GM19328 (cell line): ENCODE measurements around the gene RAB11B.
A peak's percentile ranks its signal among the peaks of the same experiment; 100 is the strongest.
"Not testable (repeated sequence)": the region's sequence is repeated elsewhere in the genome, so short reads cannot be mapped to it uniquely, and the experiment has no call there.

Source experiments
- ATAC-seq: cut with Tn5 transposase; IDR thresholded peaks from one replicate; pipeline ENCODE4 v1.9.1; 2021; ENCODE audit warnings: mild to moderate bottlenecking, moderate library complexity; ENCODE audit not compliant: unreplicated experiment

RAB11B gene

DNA sequence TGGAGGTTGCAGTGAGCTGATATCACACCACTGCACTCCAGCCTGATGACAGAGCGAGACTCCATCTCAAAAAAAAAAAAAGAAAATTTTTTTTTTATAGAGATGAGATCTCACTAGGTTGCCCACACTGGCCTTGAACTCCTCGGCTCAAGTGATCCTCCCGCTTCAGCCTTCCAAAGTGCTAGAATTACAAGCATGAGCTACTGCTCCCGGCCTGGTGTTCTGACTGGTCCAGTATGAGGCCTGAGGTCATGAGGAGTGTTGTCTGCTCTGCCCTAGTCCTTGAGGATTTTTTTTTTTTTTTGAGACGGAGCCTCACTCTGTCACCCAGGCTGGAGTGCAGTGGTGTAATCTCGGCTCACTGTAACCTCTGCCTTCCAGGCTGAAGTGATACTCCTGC is 35.2 kb downstream of the RAB11B start:
- not testable (repeated sequence) for ATAC-seq

DNA sequence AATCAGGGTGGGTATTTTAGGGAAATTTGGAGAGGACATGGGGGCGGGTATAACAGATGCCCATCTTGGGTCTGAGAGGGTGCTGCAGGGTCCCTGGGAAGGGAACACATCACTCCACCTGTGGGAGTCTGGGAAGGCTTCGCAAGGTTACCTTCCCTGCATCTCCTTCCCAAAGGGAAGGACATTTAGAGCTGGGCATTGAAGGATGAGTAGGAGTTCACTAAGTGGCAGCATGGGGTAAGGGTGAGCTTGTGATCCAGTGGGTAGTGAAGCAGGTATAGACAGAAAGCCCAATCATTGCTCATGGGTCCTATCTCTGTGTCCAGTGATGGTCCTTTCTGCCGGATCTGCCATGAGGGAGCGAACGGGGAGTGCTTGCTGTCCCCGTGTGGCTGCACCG is 36.1 kb downstream of the RAB11B start:
- ATAC-seq, result no peak

DNA sequence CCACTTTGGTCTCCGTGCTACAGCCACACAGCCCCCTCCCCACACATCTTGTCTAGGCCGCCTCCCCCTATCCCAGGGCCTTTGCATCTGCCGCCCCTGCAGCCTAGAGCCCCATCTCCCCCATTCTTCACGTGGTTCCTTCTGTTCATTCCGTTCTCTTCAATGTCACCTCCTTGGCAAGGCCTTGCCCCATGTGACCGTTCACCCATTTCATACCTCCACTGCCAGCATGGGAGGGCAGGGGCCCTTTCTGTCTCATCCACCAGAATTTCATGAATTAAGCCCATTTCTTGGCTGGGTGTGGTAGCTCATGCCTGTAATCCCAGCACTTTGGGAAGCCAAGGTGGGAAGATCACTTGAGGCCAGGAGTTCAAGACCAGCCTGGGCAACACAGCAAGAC is 38.9 kb downstream of the RAB11B start:
- no peak for ATAC-seq

DNA sequence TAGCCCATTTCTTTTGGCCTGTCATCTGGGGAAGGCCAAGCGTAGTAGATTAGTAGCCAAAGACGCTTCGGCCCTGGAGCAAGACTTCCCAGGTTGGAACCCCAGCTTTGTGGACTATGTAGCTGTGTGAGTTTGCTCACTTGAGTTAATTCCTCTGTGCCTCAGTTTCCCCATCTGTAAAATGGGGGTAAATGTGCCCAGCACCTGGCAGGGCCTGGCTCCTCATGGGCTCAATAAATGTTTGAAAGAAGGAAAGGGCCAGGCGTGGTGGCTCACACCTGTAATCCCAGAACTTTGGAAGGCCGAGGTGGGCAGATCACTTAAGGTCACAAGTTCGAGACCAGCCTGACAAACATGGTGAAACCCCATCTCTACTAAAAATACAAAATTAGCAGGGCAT is 39.7 kb downstream of the RAB11B start:
- ATAC-seq, result no peak

DNA sequence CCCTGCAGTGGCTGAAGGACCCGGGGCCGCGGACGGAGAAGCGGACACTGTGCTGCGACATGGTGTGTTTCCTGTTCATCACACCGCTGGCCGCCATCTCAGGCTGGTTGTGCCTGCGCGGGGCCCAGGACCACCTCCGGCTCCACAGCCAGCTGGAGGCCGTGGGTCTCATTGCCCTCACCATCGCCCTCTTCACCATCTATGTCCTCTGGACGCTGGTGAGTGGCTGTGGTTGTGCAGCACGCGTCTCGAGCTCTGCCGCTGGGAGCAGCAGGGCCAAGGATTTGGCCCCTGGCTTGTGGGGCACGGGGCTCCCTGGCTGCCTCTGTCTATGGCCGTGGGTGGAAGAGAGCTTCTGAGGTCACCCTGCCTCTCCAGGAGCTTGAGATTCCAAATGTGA is 40.5 kb downstream of the RAB11B start:
- no peak for ATAC-seq

DNA sequence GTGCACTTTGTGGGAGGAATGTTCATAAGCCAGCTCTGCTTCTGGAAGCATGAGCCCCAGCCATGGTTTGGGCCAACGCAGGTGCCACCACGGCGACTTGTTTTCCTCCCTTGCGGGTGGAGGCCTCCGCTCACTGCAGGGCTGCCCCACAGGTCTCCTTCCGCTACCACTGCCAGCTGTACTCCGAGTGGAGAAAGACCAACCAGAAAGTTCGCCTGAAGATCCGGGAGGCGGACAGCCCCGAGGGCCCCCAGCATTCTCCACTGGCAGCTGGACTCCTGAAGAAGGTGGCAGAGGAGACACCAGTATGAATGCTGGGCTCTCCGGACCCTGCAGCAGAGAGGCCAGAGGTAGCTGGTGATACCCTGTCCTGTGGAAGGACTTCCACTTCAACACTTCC is 48.1 kb downstream of the RAB11B start:
- ATAC-seq, result no peak

DNA sequence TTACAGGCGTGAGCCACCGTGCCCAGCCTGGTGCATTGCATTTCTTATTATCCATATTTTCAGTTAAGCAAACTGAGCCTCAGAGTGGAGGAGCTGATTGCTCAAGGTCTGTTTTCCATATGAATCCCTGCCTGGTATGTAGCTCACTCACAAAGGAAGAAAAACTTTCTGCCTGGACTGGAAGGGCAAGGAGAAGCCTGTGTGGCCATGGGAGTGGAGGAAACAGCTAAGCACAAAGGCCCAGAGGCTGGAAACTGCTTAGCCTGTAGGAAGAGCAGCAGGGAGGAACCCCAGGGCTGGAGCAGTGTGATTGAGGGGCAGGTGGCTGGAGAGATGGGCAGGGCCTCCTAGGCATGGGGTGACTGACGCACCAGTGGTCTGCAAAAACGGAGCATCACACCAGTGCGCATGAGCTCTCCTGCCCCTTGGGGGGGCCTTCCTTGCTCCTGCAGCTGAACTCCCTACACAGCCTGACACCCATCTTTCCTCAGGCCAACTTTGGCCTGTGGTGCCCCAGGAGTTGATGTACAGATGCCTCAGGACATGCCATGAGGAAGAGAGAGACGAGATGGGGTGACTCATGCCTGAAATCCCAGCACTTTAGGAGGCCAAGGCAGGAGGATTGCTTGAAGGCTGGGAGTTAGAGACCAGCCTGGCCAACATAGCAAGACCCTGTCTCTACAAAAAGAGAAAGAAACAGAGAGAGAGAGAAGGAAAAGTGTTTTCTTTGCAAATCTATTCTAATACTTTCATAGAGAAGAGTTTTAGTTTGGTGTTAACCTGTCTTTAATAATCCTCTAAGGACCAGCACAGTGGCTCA is 51.8 kb downstream of the RAB11B start:
- no peak for ATAC-seq

DNA sequence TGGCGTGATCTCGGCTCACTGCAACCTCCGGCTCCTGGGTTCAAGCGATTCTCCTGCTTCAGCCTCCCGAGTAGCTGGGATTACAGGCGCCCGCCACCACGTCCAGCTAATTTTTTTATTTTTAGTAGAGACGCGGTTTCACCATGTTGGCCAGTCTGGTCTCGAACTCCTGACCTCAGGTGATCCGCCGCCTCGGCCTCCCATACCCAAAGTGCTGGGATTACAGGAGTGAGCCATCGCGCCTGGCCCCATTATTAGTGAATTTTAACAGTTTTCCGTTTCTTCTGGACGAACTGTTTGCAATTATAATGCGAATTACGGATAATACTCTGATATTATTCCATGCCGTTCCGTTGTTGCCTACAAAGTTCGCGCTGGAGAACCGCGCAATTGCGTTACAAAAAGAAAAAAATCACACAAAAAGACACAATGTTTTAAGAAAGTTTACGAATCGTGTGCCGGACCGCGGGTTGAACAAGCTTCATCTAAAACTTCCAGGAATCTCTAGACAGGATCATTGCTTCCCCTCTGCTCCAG is 54.0 kb downstream of the RAB11B start:
- not testable (repeated sequence) for ATAC-seq

DNA sequence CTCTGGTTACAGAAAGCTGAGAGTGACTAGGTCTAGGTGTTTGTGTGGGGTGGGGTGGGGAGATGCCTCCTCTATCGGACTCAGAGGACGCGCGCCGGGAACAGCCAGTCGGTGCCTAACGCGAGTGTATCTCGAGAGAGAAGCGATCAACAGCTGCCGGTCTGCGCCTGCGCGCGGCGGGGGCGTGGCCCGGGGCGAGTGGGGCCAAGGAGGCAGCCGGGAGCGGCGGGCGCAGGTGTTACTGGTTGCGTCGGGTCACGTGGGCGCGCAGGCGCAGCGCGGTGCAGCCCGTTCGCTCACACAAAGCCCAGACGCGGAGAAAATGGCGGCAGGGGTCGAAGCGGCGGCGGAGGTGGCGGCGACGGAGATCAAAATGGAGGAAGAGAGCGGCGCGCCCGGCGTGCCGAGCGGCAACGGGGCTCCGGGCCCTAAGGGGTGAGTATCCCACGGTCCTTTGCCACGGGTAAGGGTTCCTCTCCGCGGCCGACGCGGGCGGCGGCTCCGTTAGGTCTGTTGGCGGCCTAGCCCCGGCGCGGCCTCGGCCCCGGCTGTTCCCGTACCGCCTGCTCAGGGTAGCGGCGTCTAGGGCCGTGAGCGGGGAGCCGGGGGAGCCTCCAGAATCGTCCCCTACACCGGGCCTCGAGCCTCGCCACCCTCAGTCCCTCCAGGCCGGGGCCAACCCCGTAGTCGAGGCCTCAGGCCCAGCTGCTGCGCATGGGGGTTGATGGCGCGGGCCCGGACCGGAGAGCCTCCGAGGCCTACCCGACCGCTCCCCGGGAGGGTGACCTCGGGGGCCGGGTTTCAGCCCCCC is 54.7 kb downstream of the RAB11B start, which contains the start of gene HNRNPM:
Gene HNRNPM (plus strand): TSS at position 299 of the 811 bp plus-strand sequence. CDS start 24 bp downstream, at position 323.
- peak; percentile 89 for ATAC-seq

DNA sequence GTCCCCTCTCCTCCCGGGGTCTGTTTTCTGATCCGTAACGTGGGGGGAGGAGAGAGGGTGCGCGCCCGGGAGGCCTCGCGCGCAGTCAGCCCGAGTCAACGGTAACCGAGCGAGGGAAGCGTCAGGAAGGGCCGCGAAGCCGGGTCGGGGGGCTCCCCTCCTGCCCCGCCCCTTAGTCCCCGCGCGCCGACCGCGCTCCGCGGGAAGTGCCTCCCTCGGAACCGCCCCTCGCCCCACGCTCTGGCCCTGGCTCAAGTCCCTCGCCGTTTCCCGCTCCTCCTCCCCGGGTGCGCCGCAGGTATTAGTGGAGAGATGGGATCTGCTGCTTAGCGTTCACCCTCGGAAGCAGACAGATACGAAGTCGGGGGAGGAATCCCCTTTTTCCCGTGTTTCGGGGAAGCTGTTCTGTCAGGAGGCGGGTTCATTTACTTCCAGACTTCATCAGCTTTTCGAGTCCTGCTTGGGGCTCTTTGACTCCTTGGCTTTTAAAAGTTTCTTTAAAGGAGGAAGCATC is 55.4 kb downstream of the RAB11B start:
- no peak for ATAC-seq

DNA sequence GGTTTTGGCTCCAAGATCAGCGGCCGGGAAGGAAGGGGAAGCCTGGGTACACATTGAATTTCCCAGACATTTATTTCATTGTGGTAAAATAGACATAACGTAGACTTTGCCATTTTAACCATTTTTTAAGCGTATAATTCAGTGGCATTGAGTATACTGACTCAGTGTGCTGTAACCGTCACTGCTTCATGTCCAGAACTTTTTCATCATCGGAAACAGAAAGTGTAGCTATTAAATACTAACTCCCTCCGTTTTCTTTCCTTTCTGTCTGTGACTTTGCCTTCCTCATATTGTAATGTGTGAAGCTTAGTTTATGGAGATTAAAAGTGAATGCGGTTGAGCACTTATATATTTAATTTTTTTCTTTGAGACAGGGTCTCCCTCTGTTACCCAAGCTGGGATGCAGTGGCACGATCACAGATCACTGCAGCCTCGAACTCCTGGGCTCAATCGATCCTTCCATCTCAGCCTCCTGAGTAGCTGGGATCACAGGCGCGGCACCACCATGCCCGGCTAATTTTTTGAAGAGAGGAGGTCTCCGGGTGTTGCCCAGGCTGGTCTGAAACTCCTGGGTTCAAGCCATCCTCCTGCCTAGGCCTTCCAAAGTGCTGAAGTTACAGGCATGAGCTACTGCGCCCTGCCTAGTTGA is 56.0 kb downstream of the RAB11B start:
- no peak for ATAC-seq

DNA sequence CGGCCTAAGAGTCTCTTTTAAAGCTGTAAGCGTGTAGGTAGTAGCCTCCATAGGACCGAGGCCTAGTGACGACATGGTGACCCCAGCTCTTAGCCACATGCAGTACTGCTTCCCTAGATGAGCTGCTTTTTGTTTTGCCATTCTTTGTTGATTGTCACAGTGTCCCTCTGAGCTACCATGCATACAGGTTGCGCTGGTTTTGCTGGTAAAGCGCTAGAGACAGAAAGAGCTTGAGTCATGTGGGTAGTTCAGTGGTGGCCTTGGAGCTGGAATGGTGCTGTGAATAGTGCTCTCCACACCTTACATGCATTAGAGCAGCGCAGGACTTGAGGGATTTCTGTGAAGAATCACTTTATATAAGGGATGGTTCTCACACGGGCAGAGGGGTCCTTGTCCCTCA is 59.7 kb downstream of the RAB11B start:
- ATAC-seq, result no peak

DNA sequence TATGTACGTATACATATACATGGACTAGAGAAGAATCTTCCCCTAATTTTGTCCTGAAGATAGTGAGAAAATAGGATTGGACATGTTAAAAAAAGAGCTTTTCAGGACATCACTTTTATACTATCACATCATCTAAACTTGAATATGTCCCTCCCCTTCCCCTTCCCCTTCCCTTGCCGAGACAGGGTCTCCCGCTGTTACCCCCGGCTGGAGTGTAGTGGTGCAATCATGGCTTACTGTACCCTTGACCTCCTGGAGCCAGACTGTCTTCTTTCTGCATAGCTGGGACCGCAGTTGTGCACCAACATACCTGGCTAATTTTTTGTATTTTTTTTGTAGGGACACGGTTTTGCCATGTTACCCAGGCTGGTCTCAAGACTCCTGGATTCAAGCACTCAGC is 61.2 kb downstream of the RAB11B start:
- no peak for ATAC-seq

DNA sequence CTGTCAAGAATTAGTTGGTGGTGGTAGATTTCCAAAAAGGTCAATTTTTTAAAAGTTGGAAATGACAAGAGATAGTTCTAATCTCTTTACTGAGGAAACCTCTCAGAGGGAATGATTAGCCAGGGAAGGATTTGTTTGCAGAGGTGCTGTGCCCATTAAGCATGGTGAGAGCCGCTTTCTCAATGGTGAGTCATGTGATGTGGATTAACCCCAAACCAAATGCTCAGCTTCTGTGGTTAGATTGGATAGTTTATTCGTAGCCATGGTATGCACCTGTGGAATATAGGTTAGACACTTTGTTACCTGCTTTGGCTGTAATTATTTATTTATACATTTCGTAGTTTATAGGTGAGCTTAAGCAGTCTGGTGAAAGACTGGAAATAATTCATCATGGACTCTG is 61.7 kb downstream of the RAB11B start:
- no peak for ATAC-seq

DNA sequence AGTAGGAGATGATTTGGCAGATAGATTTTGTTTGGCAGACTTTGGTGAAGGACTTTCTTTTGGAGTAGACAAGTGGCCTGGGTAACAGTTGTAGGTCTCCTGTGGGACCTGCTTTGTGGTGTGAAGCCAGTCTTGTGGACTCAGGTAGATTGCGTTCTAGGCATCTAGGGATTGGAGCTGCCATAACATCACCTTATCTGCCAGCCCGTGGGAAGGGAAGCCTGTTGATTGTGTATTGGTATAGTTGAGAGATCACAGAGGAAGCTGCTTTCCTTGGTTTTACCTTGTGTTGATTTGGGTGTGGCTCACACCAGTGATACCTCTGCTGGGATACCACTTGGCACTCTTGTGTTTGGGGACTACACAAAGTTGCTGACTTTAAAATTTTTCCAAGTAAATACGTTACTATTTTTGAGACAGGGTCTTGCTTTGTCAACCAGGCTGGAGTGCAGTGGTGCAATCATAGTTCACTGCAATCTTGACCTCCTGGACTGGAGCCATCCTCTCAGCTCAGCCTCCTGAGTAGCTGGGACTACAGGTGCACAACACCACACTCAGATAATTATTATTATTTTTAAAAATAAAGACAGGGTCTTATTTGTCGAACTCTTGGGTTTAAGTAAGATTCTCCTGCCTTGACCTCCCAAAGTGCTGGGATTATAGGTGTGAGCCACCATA is 62.4 kb downstream of the RAB11B start:
- no peak for ATAC-seq

DNA sequence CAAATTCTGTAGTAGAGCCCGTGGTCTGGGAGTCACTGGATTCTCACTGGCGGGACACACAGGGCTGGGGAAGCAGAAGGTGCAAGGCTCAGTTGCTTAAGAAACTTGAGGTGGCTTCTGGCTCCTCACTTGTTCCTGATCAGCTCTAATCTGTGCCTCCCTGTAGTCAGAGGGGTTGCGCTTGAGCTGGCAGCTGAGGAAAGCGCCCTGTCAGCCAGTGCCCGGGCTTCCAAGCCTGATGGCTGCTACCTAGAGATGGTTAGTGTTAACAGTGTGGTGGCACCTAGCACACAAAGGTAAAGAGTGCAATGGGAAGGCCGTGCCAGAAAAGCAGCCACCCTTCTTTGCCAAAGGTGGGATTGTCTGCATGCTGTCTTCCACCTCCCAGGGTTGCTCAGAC is 63.5 kb downstream of the RAB11B start:
- ATAC-seq, result no peak
